GM18505 (cell line): ENCODE measurements around the gene MYH2.

Source experiments
- ATAC-seq: cut with Tn5 transposase; IDR thresholded peaks from one replicate; pipeline ENCODE4 v1.9.1; 2021; ENCODE audit not compliant: unreplicated experiment
- POLR2A ChIP-seq: IDR thresholded peaks from 4 replicates; pipeline ENCODE4 v1.6.1; 2011; ENCODE audit warnings: borderline replicate concordance; ENCODE audit not compliant: insufficient read depth, insufficient read length; ENCODE audit errors: extremely low read depth

The MYH2 gene

DNA sequence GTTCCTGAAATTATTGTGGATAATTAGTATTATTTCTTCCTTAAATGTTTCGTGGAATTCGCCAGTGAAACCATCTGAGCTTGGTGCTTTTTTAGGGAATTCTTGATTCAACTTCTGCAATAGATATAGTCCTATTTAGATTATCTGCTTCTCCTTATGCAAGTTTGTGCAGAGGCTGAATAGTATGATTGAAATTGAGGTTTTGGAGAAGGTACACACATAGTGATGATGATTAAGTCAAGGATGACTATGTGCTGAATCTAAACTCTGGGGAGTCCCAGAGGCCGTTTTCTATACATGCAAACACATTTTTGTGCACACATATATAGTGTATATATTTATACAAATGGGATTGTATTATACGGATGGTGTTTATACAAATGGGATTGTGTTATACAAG is 74.9 kb downstream of the MYH2 start:
- TF ChIP-seq POLR2A = no peak
- no peak for ATAC-seq

DNA sequence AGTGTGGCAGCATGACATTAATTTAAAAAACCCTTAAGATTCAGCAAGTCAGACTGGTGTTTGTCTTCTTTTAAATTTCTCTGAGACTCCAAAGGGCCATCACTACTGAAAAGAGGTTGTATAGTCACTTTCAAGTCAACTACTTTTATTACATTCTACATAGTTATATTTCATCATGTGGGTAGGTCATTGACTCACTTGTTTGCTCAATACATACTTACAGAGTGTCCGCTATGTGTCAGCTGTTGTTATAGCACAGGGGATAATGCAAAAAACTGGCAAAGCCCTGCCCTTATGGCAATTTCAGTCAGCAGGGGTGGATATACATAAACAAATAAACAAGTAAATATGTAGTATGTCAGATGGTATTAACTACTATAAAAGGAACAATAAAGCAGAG is 77.6 kb downstream of the MYH2 start:
- ATAC-seq = no peak
- TF ChIP-seq POLR2A = no peak
